ENCODE data around the gene TBL3. TPM values are rescaled to one million over a fixed set of nuclear protein-coding genes. Genes with fewer than 3 reads are reported as not detected.

TBL3 gene
- total RNA-seq, 2 experiments from 2014 or later: 12.7 to 15.5 TPM

GRCh38 chr16:2013527-2013926 lies 41.7 kb downstream of the TBL3 start:
- H3K36me3 ChIP-seq (ENCODE audit: insufficient read depth, low read length): no peaks in the 10 kb centered on the region
- TF ChIP-seq CTCF (IDR thresholded peaks at IDR 0.05): no peak
- H3K4me3 Mint-ChIP-seq: no peak overlapping the region
- DNase-seq (no peak), ATAC-seq (ENCODE audit: poor library complexity) (no peak)
- no peak overlapping the region for H3K27ac Mint-ChIP-seq
- H3K4me3 ChIP-seq (ENCODE audit: low read length): no peak overlapping the region
- H3K4me1 Mint-ChIP-seq (ENCODE audit: low read depth): peaks cover 12% of the 10 kb centered on the region
- no peak overlapping the region for H3K27ac ChIP-seq (ENCODE audit: low read depth in 1 of 2, low read length in 2 of 2)
- H3K9me3 Mint-ChIP-seq: no peaks in the 10 kb centered on the region
- intact Hi-C loops (cut with DNase I, micrococcal nuclease): no loop called here
- no peaks in the 10 kb centered on the region for H3K27me3 Mint-ChIP-seq
- H3K36me3 Mint-ChIP-seq (ENCODE audit: low read depth): peaks cover 2% of the 10 kb centered on the region
- peaks cover 18% of the 10 kb centered on the region for H3K4me1 ChIP-seq (ENCODE audit: insufficient read depth, low read length)
- H3K27me3 ChIP-seq (ENCODE audit: control insufficient read depth in 1 of 2, insufficient read depth in 2 of 2, low read length in 2 of 2): no peaks in the 10 kb centered on the region
- ChIA-PET CTCF (no interaction called here), POLR2A (interaction anchor here (1.1 kb wide), 1 partner anchor 141 kb away, joined by 3 read pairs; no protein-coding TSS in a partner anchor)
- no peaks in the 10 kb centered on the region for H3K9me3 ChIP-seq (ENCODE audit: control insufficient read depth in 1 of 2, insufficient read depth in 1 of 2, low read length in 2 of 2)

- Histone ChIP-seq H3K36me3 (ENCODE audit: insufficient read depth, low read length) (no peaks in the 10 kb centered on the region), H3K27me3 (ENCODE audit: control insufficient read depth in 1 of 2, insufficient read depth in 2 of 2, low read length in 2 of 2) (peaks cover 10 to 13% of the 10 kb centered on the region in 2 experiments), H3K27ac (ENCODE audit: low read depth in 1 of 2, low read length in 2 of 2) (no peak overlapping the region), H3K4me3 (ENCODE audit: low read length) (no peak overlapping the region), H3K4me1 (ENCODE audit: insufficient read depth, low read length) (peaks cover 14% of the 10 kb centered on the region), H3K9me3 (ENCODE audit: control insufficient read depth in 1 of 2, insufficient read depth in 1 of 2, low read length in 2 of 2) (no peaks in the 10 kb centered on the region)
- Mint-ChIP-seq H3K36me3 (ENCODE audit: low read depth) (no peaks in the 10 kb centered on the region), H3K27me3 (peaks cover 6% of the 10 kb centered on the region), H3K4me3 (no peak overlapping the region), H3K9me3 (no peaks in the 10 kb centered on the region), H3K27ac (no peak overlapping the region), H3K4me1 (ENCODE audit: low read depth) (peaks cover 2% of the 10 kb centered on the region)
- intact Hi-C loops (cut with DNase I, micrococcal nuclease): no loop called here
- no peak for TF ChIP-seq CTCF (IDR thresholded peaks at IDR 0.05)
- ChIA-PET POLR2A (no interaction called here), CTCF (interaction anchor here (1.3 kb wide), 1 partner anchor 11 kb away, joined by 7 read pairs; no protein-coding TSS in a partner anchor)
- ATAC-seq (ENCODE audit: poor library complexity): no peak
- no peak for DNase-seq
Observed at GRCh38 chr16:2015117-2015946, 43.5 kb downstream of the TBL3 start.

- Histone ChIP-seq H3K4me3 (ENCODE audit: low read length) (no peak overlapping the region), H3K27ac (ENCODE audit: low read depth in 1 of 2, low read length in 2 of 2) (no peak overlapping the region), H3K36me3 (ENCODE audit: insufficient read depth, low read length) (no peaks in the 10 kb centered on the region), H3K9me3 (ENCODE audit: control insufficient read depth in 1 of 2, insufficient read depth in 1 of 2, low read length in 2 of 2) (no peaks in the 10 kb centered on the region), H3K27me3 (ENCODE audit: control insufficient read depth in 1 of 2, insufficient read depth in 2 of 2, low read length in 2 of 2) (peaks cover 15 to 18% of the 10 kb centered on the region in 2 experiments), H3K4me1 (ENCODE audit: insufficient read depth, low read length) (peaks cover 14% of the 10 kb centered on the region)
- intact Hi-C loops (cut with DNase I, micrococcal nuclease): no loop called here
- Mint-ChIP-seq H3K36me3 (ENCODE audit: low read depth) (no peaks in the 10 kb centered on the region), H3K27ac (no peak overlapping the region), H3K4me3 (no peak overlapping the region), H3K4me1 (ENCODE audit: low read depth) (no peaks in the 10 kb centered on the region), H3K27me3 (peaks cover 11% of the 10 kb centered on the region), H3K9me3 (no peaks in the 10 kb centered on the region)
- no peak for DNase-seq
- no peak for TF ChIP-seq CTCF (IDR thresholded peaks at IDR 0.05)
- no peak for ATAC-seq (ENCODE audit: poor library complexity)
- POLR2A ChIA-PET: interaction anchor here (1.2 kb wide), 1 partner anchor 140 kb away, joined by 3 read pairs; the partner anchor contains the start of gene TRAF7
- CTCF ChIA-PET: interaction anchor here (1.1 to 1.5 kb wide), 5 partner anchors 12 to 139 kb away, joined by 3 to 8 read pairs (median 7); partner anchors contain the start of gene TRAF7
Observed at GRCh38 chr16:2015947-2016208, 44.0 kb downstream of the TBL3 start.

Measured in CD4-positive, alpha-beta T cell (primary cell).